NCI-H82 treated with DMSO at 0.1 percent for 48 hours (cell line): Measurements from ENCODE around the gene ANAPC10.

Experiments
- DNase-seq: peaks from one replicate; lab custom pipeline; 2025; ENCODE audit not compliant: unreplicated experiment; lab: John Stamatoyannopoulos, UW

ANAPC10 gene

DNA sequence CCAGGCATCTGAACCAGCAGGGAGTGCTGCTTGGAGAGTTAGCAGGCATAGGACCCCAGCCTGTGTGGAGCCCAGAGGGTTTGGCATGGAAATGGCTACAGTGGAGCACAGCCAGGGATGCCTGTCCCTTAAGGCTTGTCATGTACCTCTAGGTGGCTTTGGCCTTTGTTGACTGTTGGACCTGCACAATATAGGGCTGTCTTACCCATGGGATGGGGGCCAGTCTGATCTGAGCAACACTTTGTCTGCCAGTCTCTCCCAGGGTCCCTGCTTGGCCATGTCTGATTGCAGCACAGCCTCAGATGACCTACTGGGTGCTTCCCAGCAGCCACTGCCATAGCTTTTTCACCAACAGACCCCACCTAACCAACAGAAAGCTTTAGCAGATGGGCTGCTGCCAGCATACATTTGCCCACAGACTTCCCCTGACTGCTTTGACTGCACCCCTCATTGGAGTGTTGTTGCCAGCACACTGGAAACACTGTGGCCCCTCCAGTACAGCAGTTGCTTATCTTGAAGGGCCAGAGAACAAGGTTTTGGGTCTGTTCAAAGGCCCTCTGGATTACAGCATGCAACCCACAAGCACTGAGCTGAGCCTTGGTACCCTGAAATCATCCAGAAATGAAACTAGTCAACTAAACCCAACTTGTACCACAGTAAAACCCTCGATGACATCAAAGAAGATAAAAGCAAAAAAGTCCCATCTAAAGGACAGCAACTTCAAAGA is 22.1 kb downstream of the ANAPC10 start:
- DNase-seq, result no peak

DNA sequence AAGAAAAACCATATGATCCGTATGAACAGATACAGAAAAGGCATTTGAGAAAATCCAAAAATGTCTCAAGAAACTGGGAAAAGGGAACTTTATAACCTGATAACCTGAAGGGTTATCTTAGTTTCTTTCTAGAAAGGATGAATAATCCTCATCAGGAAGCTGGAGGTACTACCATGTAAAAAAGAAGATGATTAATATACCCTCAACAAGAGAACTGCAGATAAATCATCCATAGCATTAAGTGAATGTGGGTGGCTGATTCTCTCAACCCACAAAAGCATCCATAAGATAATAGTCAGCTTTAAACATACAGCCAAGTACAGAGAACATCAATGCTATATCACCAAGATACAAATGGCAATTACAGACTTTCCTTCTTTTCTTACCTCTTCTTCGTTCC is 26.4 kb downstream of the ANAPC10 start:
- DNase-seq, result no peak

DNA sequence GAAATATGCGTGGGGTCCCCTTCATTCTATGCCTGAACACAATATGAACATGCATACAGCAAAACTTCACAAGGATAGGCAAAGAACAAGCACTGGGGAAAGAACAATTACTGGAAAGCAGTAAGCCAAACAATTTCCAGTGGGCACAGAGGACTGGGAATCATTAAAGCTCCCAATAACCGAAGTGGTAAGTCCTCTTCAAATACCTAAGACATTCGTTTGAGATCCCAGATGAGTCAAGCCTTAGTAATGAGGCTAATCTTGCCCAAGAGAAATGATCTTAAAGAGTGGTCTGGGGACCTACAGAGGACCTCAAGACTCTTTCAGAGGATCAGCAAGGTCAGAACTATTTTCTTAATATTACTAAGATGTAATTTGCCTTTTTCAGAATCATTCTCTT is 28.6 kb downstream of the ANAPC10 start:
- DNase-seq, result no peak

DNA sequence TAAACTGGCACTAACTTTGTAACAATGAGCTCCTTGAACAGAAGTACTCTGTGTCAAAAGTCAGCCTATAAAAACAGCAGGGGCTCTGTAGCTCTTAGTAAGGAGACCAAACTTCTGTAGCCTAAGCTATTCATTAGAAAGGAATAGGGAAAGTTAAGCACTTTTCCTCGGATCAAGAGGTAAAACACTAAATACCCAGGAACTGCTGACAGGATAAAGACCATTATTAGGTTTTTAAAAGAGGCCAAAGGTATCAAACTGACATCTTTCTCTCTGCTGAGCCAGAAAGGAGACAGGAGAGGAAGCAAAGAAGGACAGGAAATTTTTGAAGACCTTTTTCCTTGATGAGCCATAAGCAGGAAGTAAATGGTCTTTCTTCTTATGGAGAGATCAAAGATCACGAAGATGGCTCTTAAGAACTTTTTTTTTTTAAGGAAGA is 31.9 kb downstream of the ANAPC10 start:
- no peak for DNase-seq

DNA sequence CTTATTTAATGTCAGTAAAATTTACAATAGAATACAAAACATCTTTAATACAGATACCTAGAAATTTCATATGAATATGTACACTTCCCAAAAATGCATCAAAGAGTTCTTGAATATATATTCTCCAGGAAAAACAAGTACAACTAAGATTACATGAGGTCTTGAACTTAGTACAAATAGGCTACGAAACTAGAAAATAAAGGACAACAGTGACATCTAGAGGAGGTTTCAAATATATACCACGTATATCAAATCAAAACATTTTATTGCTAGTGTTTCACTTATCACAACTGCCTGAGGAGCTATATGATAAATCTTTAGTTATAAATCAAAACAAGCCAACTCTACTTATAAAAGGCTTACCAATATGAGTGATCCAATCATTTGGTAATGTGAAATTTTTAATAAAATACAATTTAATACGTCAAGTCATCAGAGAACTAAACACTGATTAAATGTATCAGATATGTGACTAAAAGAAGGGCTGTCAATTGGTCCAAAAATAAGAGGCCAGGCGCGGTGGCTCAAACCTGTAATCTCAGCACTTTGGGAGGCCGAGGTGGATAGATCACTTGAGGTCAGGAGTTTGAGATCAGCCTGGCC is 36.6 kb downstream of the ANAPC10 start:
- DNase-seq, result peak; percentile 71

DNA sequence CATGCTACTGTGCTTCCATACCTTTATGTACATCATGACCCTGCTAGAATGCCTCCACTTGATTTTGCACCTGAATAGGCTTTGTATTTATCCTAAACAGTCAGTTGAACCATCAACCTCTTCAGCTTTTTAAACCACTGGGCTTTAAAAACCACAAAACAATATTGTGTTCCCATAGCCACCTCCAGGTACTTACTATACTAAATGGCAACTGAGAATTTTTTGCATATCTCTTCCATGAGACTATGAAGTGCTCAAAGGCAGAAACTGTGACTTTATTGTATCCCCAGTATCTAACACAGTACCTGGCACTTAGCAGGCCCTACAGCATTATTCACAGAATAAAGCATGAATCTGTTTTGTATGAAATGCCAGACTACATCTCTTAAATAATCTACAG is 39.7 kb downstream of the ANAPC10 start:
- DNase-seq, result no peak

DNA sequence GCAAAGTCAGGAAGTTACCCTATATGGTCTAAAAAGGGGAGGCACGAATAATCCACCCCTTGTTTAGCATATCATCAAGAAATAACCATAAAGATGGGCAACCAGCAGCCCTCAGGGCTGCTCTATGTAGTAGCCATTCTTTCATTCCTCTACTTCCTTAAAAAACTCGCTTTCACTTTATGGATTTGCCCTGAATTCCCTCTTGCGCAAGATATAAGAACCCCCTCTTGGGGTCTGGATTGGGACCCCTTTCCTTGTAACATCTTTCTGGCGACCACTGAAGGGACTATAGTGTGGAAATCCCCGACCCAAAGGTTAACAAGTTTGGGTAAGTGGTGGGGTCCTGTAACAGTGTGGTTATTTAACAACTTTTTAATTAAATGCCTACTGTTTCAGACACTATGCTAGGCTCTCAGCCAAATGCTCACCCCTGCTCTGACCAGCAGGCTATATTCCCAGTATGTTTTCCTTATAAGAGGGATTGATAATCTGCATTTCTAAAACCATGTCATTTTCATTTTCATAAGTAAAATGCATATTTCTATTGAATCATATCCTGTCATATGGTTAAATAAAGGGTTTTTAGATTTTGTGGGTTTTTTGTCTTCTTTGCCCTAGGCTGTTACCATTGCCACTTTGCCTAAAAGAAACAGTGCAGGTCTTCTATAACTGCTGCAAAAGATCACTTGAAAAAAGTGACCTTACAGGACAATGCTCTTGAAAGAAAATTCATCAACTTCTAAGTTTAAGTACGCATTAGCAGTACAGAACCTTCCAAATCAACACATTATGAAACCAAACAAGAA is 41.5 kb downstream of the ANAPC10 start:
- DNase-seq, result no peak

DNA sequence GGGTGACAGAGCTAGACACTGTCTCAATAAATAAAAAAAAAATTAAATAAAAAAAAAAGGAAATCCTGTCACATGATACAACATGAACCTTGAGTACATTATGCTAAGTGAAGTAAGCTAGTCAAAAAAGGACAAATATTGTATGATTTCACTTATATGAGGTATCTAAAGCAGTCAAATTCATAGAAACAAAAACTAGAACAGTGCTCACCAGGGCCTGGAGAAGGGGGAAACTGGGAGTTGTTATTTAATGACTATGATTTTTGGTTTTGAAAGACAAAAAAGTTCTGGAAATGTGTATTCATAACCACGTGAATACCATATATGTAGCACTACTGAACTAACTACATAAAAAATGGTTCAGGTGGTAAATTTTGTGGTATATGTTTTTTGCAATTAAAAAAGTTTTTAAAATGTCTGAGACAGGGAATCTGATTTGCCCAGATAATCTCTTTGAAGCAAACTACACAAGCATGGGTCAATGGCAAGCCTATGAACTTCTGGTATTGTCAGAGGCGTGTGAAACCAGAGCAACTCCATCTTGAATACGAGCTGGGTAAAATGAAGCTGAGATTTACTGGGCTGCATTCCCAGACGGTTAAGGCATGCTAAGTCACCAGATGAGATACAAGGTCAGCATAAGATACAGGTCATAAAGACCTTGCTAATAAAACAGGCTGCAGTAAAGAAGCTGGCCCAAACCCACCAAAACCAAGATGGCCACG is 42.3 kb downstream of the ANAPC10 start:
- DNase-seq, result no peak

DNA sequence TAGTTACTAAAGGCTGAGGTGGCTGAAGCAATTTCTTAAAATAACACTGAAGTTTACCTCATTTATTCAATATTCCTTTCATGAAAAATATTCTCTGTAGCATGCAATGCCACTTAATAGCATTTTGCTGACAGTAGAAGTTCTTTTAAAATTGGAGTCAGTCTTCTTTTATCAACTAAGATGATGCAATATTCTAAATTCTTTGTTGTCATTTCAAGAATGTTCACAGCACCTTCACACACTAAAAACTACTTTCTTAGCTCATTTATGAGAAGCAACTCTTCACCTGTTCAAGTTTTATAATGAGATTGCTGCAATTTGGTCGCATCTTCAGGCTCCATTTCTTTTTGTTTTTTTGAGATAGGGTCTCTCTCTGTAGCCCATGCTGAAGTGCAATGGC is 48.8 kb downstream of the ANAPC10 start:
- no peak for DNase-seq

DNA sequence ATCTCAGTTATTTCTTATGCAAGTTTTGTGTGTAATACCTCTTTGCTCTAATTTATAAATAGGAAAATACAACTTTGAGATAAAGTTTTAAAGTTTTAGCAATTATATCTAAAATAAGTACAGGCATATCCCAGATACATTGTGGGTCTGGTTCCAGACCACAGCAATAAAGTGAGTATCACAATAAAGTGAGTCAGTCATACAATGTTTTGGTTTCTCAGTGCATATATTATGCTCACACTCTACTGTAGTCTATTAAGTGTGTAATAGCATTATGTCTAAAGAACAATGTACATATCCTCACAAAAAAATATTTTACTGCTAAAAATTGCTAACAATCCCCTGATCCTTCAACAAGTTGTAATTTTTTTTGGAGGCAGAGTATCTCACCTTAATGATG is 49.2 kb downstream of the ANAPC10 start:
- no peak for DNase-seq

DNA sequence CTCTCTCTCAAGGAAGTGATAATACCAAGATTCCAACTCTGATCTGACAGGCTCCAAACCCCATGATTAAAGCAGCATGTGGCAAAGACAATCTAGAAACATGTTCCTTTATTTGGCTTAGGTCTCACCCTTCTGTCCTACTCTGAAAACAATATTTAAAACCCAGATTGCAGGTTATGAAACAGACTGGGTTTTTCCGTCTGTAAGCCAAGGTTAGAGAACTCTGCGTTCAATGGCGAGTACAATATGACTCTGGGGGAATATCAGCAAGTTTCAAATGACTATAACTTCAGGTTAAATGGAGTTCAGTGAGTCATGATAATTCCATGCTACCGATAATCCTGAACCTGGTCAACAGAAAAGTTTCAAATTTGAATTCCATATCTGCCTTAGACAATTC is 50.8 kb downstream of the ANAPC10 start:
- no peak for DNase-seq

DNA sequence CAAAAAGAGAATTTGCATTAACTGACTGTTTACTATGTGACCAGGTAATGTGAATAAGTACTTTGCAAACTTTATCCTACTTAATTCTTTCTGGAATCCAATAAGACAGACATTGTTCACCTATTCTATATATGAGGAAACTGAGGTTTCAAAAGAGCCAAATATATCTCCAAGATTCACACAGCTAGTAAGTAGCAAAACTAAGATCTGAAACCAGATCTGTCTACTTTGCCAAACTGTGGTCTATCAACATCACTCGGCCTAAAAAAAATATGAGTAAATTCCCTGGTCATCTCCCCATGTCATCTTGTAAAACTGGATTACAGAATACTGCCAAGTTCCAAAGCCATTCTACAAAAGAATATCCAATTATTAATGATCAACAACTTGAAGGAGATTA is 52.8 kb downstream of the ANAPC10 start:
- DNase-seq, result no peak

DNA sequence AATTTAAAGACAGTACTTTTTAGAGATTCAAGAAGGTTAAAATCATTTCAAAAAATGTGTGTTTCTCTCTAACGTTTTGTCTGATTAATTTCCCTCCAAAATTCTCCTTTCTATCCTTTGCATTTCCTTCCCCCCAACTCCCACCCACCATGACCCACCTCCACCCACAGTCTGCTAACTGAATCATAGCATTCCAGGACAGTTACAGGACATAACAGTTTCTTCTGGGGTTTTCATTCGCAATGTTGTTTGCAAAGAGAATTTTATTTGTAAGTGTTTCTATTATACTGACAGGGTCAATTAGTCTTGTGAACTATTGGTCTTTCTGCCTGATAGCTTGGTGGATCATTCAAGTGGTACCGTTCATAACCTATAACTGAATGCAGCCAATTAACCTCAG is 53.7 kb downstream of the ANAPC10 start:
- no peak for DNase-seq

DNA sequence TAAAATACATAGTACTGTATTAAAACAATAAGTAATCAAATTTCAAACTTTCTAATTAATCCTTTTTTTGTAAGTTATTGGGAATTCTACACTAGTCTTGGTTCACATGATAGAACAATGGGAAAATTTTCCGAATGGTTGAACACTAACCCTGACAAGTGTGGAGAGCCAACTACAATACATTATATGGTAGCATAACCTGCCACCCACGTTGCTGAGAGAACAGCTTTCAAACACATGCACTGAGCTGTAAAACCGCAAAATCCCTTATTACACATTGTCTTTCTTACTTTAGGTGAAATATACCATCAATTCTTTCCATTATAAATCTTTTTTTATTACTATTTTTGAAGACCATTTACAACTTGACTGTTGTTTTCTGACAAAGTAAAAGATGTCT is 54.7 kb downstream of the ANAPC10 start:
- DNase-seq, result no peak

DNA sequence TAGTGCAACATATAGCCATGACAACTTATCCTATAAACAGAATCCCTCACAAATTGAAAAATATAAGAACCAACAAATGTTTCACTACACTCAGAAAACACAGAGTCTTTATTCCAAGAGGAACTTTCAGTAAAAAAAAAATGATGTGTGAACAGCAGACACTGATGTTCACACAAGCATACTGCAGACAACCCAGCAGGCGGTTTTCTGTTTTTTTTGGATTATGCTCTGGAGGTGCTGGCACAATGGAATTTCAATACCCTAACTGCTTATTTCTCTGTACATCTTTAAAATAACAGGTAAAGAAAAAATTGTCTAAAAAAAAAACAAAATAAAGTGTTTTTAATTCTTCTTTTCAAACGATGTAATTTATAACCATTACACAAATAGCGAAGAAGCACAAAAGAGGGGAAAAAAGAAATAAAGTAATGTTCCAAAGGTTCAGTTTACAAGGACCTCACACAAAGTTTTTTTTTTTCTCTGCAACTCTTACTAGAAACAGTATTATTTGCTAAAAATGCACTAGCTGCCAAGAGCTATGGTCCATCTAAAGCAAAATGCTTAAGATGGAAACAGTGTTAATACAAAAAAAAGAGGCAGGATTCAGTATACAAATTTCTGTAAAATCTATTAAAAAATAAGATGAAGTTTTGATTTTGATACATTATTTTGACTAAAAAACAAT is 55.3 kb downstream of the ANAPC10 start:
- DNase-seq, result no peak

DNA sequence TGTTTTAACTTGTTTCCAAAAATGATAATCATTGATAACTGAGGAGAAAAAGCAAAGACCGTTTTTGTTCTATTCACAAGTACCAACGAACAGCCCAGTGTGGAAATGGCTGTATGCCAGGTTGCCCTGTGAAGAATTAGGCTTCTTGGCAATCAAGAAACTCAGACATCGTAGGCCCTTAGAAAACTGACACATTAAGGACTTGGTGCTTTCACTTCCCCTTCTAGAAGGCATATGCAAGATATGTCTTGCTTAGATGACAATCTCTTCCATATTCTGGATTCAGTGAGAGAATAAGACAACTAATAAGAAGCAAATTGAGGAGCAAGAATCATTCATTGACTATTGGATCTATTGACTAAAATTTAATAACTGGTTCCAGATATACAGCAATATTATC is 56.6 kb downstream of the ANAPC10 start:
- no peak for DNase-seq

DNA sequence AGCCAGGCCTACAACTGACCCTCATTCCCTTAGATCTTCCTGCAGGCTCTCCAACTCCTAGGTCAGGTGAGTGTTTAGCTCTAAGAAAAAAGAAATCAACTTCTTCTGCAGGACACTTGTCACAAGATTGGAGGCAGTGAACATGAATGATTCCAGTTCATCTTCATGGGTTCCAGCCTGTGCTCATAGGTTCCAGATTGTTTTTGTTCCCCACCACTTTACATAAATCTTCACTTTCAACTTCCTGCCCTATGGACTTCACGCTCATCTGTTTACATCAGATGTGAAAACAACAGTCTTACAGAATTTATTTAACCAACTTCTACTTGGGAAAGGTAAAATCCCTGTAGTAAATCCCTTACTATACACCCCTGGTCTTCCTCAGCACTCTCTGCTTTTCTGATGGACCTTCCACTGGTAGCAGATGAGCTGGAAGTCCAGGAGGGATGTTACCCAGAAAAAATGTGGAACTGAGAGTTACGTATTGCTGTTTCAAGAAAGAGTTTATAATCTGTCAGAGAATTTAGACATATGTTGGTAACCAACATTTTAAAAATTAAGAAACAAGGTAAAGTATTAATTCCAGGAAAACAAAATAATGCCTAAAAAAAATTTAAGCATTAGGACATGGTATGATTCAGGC is 62.4 kb downstream of the ANAPC10 start:
- no peak for DNase-seq

DNA sequence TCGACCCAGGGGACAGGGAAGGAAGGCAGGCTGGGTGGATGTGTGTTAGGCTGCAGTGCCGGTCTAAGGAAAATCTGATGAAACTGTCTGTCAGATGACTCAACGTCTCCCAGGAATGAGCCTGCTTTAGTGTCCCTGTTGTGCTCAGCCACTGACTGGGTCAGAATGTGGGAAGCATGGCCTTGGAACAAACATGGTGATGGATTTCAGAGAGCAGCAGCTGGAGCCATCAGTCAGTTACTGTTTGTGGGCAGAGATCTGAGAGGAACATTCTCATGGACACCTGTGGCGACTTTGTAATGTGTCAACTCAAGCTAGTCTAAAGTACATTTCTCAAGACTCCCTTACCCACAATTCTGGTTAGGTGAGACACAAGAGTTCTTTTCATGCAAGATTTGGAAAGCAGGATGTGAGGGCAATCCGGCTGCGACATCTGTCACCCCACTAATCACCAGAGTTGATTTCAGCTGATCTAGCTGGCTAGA is 63.2 kb downstream of the ANAPC10 start:
- DNase-seq, result peak; percentile 70

DNA sequence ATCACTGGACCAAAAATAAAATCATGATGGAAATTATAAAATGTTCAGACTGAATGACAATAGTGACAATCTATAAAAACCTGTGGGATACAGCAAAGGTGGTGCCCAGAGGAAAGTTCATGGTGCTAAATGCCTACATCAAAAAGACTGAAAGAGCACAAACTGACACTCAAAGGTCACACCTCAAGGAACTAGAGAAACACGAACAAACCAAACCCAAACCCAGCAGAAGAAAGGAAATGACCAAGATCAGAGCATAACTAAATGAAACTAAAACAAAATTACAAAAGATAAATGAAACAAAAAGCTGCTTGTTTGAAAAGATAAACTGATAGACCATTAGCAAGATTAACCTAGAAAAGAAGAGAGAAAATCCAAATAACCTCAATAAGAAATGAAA is 78.7 kb downstream of the ANAPC10 start:
- DNase-seq, result no peak

DNA sequence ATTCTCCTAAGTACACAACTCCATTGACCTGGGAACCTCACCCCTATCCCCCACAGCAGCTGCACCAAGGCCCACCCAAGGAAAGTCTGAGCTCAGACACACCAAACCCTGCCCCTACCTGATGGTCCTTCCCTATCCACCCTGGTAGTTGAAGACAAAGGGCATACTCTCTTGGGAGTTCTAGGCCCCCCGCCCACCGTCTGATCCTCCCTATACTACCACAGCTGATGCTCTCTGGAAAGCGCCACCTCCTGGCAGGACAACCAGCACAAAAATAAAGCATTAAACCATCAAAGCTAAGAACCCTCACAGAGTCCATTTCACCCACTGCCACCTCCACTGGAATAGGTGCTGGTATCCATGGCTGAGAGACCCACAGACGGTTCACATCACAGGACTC is 83.6 kb downstream of the ANAPC10 start:
- no peak for DNase-seq
